GM18502 (cell line): ENCODE data around the gene CEP350.

Source experiments
- ATAC-seq: cut with Tn5 transposase; IDR thresholded peaks from one replicate; pipeline ENCODE4 v1.9.1; 2021; ENCODE audit warnings: mild to moderate bottlenecking; ENCODE audit not compliant: unreplicated experiment, poor library complexity

CEP350 gene

GRCh38 chr1:180152588-180152987 lies 198.0 kb downstream of the CEP350 start:
- no peak for ATAC-seq

DNA sequence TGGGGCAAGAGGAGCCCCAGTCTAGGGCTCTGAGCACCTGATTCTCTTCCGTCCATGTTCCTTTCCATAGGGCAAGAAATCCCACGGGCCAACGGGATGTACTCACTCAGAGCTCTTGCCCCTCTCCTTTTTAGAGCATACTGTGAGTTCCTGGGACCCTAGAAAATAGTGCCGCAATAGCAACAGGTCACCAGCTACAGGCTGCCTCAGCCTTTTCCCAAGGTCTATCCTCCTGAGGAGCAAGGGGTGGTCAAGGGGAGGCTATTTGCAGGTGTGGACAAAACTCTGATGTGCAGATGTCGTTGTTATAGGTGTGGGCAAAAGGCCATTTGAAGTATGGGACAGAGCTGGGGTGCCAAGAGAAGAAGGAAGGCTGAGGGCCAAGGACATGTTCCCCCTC lies 198.4 kb downstream of the CEP350 start:
- ATAC-seq: no peak

- ATAC-seq: no peak
Observed at GRCh38 chr1:180154003-180154324, 199.4 kb downstream of the CEP350 start.

- ATAC-seq: peak; percentile 91
Observed at GRCh38 chr1:180154325-180155181, 199.9 kb downstream of the CEP350 start, which contains the start of gene QSOX1. TSS of gene QSOX1 (plus strand) at chr1:180154869. CDS start at chr1:180154908, 39 bp downstream.

GRCh38 chr1:180155182-180155682 lies 200.6 kb downstream of the CEP350 start:
- ATAC-seq: peak; percentile 2

DNA sequence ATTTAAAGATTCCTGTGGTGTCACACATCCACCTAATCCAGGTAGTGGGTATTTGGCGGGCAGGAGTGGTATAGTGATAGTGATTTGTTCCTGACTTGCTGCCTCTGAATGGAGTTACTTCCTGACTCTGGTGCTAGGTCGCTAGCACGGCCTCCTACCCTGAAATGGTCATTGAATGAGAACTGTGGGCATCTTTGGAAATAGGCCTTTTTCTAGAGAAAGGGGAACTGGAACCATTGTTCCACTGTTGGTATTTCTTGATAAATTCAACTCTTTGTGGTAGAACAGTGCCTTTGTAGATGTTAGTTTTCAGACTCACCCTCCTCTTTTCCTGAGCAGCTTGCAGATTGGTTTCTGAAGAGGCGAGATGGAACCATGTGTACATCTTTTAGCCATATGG lies 201.6 kb downstream of the CEP350 start:
- no peak for ATAC-seq

GRCh38 chr1:180156631-180157091 lies 202.1 kb downstream of the CEP350 start:
- ATAC-seq: no peak

DNA sequence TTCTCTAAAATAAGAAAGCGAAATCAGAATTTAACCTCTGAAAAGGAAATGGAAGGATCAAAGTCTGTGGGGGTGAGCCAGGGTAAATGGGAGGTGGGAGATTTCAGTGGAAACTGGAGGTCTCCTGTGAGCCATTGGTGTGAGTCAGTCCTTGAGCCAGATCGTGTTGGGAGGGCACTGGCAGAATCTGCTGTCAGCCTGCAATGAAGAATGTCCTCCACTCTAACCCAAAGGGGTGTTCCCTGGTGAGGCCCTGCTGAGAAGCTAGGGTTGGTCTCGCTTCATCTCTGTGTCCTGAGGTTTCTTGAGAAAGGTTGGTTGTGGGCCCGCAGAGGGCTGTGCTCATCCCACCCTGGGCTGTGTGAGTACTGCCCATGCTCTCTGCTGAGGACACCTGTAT lies 202.5 kb downstream of the CEP350 start:
- no peak for ATAC-seq

- ATAC-seq: no peak
Observed at GRCh38 chr1:180157576-180158057, 203.0 kb downstream of the CEP350 start.

- no peak for ATAC-seq
Observed at GRCh38 chr1:180158149-180159147, 203.8 kb downstream of the CEP350 start.

DNA sequence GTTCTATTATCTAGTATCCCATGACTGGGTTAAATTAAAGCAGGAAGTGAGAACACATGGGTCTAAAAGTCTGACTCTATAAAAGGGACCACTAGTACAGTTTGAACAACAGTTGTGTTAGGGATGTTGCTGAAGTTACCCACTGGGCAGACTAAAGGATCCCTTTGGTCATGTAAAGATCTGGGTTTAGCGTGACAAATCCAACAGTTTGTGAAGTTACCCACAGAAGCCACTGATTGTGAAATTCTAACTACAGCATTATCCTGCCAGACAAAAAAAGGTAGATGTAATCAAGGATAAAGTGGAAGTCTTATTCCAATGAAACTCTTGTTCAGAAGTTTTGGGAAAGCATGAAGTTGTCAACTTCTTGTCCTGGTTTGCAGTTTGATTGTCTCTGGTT lies 205.7 kb downstream of the CEP350 start:
- no peak for ATAC-seq

DNA sequence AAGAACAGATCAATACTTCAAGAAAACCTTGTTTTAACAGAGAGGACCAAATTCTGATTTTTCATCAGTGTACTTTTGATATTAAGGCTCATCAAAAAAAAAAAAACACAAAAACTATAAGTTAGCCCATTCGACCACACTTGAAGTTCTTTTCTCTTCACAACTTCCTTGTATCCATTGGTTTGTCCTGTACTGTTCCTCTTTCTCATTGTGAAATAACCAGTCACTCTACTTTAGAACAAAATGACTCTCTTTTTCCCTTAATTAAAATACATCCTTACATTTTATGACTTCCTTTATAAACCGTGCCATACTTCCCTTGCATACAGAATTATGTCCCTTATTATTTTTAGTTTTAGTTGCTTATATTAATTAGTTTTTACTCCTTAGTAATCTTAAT lies 208.4 kb downstream of the CEP350 start:
- no peak for ATAC-seq
